Measurements from ENCODE around the gene SORCS2.

SORCS2 gene

GRCh38 chr4:7498446-7499200 is 306.3 kb downstream of the SORCS2 start:
- TF ChIP-seq SIN3A (IDR thresholded peaks at IDR 0.05; ENCODE audit: borderline replicate concordance, insufficient read depth, low read length) (no peak), TAF1 (IDR thresholded peaks at IDR 0.05; ENCODE audit: borderline replicate concordance, insufficient read depth, low read length) (no peak), REST (IDR thresholded peaks at IDR 0.05; ENCODE audit: insufficient read depth in 1 of 2, low read depth in 2 of 2, low read length in 2 of 2) (no peak), FOXP2 (optimal IDR thresholded peaks at IDR 0.05; ENCODE audit: borderline replicate concordance, extremely low read depth, extremely low read length, insufficient read depth) (no peak), POLR2AphosphoS5 (IDR thresholded peaks at IDR 0.05; ENCODE audit: low read depth, low read length) (no peak)

GRCh38 chr4:7499661-7500060 is 307.3 kb downstream of the SORCS2 start:
- TF ChIP-seq REST (IDR thresholded peaks at IDR 0.05; ENCODE audit: insufficient read depth in 1 of 2, low read depth in 2 of 2, low read length in 2 of 2) (no peak), TAF1 (IDR thresholded peaks at IDR 0.05; ENCODE audit: borderline replicate concordance, insufficient read depth, low read length) (no peak), POLR2AphosphoS5 (IDR thresholded peaks at IDR 0.05; ENCODE audit: low read depth, low read length) (no peak), SIN3A (IDR thresholded peaks at IDR 0.05; ENCODE audit: borderline replicate concordance, insufficient read depth, low read length) (no peak), FOXP2 (optimal IDR thresholded peaks at IDR 0.05; ENCODE audit: borderline replicate concordance, extremely low read depth, extremely low read length, insufficient read depth) (no peak)

GRCh38 chr4:7500404-7500803 is 308.1 kb downstream of the SORCS2 start:
- no peak for TF ChIP-seq FOXP2 (optimal IDR thresholded peaks at IDR 0.05; ENCODE audit: borderline replicate concordance, extremely low read depth, extremely low read length, insufficient read depth)
- no peak for TF ChIP-seq TAF1 (IDR thresholded peaks at IDR 0.05; ENCODE audit: borderline replicate concordance, insufficient read depth, low read length)
- TF ChIP-seq POLR2AphosphoS5 (IDR thresholded peaks at IDR 0.05; ENCODE audit: low read depth, low read length), result no peak
- no peak for TF ChIP-seq REST (IDR thresholded peaks at IDR 0.05; ENCODE audit: insufficient read depth in 1 of 2, low read depth in 2 of 2, low read length in 2 of 2)
- TF ChIP-seq SIN3A (IDR thresholded peaks at IDR 0.05; ENCODE audit: borderline replicate concordance, insufficient read depth, low read length), result no peak

- no peak for TF ChIP-seq REST (IDR thresholded peaks at IDR 0.05; ENCODE audit: insufficient read depth in 1 of 2, low read depth in 2 of 2, low read length in 2 of 2)
- TF ChIP-seq POLR2AphosphoS5 (IDR thresholded peaks at IDR 0.05; ENCODE audit: low read depth, low read length), result no peak
- no peak for TF ChIP-seq TAF1 (IDR thresholded peaks at IDR 0.05; ENCODE audit: borderline replicate concordance, insufficient read depth, low read length)
- TF ChIP-seq SIN3A (IDR thresholded peaks at IDR 0.05; ENCODE audit: borderline replicate concordance, insufficient read depth, low read length), result no peak
- no peak for TF ChIP-seq FOXP2 (optimal IDR thresholded peaks at IDR 0.05; ENCODE audit: borderline replicate concordance, extremely low read depth, extremely low read length, insufficient read depth)
Measured at GRCh38 chr4:7501314-7501713, 309.0 kb downstream of the SORCS2 start.

Data from PFSK-1 (cell line).